ENCODE measurements around the gene THSD7B.
"Not testable (repeated sequence)": the region's sequence is repeated elsewhere in the genome, so short reads cannot be mapped to it uniquely, and the experiment has no call there.

Gene THSD7B

DNA sequence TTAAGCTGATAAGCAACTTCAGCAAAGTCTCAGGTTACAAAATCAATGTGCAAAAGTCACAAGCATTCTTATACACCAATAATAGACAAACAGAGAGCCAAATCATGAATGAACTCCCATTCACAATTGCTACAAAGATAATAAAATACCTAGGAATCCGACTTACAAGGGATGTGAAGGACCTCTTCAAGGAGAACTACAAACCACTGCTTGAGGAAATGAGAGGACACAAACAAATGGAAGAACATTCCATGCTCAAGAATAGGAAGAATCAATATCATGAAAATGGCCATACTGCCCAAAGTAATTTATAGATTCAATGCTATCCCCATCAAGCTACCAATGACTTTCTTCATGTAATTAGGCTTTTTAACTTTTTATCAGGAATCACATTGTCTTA lies 934.9 kb downstream of the THSD7B start:
- not testable (repeated sequence) for DNase-seq (ENCODE audit: low read depth in 3 of 3)

DNA sequence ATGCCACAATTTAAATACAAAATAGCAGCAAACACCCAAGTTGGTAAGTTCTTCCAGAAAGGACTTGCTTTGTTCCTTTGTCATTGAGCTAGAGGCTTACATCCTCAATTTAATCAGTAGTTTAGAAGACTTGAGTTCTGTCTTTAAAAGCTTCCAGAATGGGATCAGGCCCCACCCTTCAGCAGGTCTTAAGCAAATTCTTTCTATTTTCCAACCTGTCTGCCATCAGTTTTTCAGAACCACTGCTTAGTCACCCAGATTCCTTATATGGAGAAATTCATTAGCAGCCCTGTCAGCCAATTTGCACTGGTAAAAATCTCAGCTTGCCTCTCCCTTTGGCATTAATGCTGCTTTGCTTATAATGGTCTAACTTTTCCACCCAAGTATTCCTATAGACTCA lies 935.3 kb downstream of the THSD7B start:
- no peak for DNase-seq (ENCODE audit: low read depth in 3 of 3)

DNA sequence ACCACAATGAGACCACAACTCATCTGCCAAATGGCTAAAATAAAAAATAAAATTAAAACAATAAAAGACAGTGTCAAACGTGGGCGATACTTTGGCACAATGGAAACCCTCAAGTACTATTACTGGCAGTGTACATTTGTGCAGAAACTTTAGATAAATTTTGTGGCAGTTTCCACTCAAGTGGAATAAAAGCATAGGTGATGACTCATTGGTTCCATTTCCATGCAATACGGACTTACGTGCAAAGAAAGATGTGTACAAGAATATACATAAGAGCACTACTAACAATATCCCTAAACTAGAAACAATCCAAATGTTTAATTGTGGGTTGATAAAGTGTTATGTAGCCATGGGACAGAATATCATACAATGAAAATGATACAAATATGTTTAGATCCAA lies 940.0 kb downstream of the THSD7B start:
- no peak for DNase-seq (ENCODE audit: low read depth in 3 of 3)

DNA sequence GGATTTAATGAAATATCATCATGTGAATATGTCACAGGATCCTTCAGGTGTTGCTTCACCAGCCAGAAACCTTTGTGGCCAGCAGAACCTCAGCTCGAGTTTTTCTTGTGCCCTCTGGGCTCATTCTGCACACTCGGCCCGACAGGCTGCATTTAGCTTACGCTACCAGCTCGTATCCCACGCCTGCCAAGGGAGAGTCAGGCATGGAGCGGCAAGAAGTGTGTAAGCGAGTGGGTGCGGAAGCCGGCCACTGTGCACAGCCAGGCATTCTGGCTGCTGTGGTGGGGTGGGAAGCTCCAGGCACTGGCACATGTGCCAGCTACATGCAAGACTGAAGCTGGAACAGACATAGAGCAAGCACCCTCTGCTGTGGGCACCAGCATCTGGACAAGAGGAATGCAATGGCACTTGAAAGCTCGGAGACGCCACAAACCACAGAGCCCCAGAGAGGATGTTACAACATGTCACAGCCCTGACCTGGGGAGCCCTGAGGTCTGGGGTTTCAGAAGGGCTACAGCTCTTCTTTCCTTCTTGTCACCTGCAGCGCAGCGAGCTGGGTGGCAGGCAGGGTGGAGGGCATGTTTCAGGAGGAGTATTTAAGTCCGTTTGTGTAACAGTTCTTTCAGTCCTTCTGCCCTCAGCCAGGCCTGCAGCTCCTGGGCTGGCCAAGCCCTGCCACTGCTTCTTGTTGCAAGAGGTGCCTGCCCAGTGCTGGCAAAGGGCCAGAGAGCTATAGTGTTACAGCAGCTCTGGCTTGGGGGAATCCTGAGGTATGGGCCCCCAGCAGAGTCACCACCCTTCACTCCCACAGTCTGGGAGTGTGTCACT lies 941.7 kb downstream of the THSD7B start:
- DNase-seq (ENCODE audit: low read depth in 3 of 3): no peak

DNA sequence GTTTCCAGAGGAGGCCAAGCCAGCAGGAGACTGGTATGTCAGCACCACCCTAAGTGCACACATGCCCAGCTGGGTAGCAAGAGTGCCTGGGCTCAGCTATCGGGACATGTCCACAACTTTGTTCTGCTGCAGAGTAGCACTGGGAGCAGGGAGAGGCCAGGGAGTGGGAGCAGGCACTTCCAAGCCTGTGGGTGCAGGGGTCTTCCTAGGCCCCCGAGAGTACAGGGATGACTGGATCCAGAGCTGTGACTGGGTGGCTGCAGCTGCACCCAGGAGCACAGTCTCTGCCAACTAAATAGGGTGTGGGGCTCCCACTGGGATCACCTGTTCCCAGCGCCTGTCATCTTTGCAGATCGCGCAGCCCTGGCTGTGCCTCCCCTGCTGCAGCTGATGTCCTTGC lies 943.0 kb downstream of the THSD7B start:
- DNase-seq (ENCODE audit: low read depth in 3 of 3): no peak

DNA sequence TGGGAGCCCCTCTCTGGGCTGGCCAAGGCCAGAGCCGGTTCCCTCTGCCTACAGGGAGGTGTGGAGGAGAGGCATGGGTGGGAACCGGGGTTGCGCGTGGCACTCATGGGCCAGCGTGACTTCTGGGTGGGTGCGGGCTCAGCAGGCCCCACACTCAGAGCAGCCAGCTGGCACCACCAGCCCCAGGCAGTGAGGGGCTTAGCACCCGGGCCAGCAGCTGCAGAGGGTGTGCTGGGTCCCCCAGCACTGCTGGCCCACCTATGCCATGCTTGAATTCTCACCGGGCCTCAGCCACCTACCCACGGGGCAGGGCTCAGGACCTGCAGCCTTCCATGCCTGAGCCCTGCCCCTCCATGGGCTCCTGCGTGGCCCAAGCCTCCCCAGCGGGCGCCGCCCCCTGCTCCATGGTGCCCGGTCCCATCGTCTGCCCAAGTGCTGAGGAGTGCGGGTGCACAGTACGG lies 950.4 kb downstream of the THSD7B start:
- no peak for DNase-seq (ENCODE audit: low read depth in 3 of 3)

DNA sequence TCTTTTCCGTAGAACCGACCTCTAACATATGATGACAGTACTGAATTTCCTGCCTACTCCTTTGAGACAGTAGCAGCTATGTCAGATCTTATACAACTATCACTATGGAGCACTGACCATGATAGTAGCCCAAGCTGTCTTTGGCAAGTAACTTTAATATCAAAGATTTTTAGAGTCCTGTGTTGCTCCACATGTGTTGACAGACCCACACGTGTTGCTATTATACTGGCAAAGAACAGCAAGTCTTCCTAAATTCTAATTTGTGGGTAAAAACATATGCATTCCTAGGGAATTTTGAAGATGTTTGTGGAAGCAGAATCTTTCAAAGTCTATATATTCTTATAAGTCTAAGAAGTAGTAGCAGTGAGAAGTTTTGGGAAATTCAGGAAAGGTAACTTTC lies 953.4 kb downstream of the THSD7B start:
- no peak for DNase-seq (ENCODE audit: low read depth in 3 of 3)

DNA sequence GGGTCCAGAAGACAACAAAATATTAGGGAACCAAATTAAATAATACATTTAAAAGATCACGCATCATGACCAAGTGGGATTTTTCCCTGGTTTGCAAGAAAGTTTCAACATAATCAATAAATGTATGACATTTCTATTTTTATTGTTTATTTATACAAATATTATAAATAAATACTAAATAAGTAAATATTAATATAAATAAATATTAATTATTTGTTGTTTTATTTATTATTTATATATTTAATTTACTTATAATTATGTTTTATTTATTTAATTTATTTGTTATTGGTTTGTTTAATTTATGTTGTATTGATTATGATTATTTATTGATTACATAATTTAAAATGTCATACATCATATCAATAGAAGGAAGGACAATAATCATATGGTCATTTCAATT lies 956.4 kb downstream of the THSD7B start:
- no peak for DNase-seq (ENCODE audit: low read depth in 3 of 3)

DNA sequence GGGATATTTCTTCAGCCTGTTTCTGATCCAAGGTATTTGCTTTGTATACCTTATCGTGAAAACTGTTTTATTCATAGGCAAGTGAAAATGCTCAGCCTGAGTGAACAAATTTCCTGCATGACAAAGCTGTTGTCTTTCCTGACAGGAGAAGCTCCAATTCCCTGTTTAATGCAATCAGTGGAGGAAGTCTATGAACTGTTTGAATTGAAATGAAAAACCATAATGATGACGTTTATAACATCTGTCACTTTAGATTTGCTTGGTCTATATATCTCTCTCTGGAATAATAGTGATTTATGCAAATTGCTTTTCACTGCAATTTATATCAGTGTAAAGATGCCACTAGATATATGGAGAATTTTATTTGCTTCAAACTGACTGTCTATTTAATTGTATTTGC lies 959.6 kb downstream of the THSD7B start:
- DNase-seq (ENCODE audit: low read depth in 3 of 3): no peak

Data from stimulated activated CD4-positive, alpha-beta T cell treated with anti-CD3 and anti-CD28 coated beads, TNF-alpha, amount 100 ng/mL, for 48 hours (primary cell).